ENCODE measurements around the gene COMMD4. TPM values are rescaled to one million over a fixed set of nuclear protein-coding genes. Genes with fewer than 3 reads are reported as not detected.
A peak's percentile ranks its signal among the peaks of the same experiment; 100 is the strongest.

The COMMD4 gene
- total RNA-seq, 4 donors from 2014 or later: 30.0 to 65.2 (median 50.4) TPM

DNA sequence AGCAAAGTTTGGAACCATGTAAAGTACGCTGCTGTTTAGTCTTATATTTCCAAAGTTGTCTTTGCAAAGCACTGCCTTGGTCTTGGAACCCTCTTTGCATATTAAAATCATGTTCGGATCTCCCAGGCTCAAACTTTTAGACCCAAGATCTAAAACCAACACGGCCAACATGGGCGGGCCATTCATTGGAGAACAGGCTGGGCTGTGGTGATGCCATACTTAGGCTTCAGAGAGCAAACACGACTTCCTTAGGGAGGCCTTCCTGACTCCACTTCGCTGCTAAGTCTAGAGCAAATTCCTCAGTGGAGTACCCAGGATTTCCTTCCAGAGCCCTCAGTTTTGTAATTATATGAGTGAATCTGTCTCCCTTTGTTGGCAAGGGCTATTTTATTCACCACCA, 29.0 kb downstream of the COMMD4 start:
- TF ChIP-seq POLR2A (IDR thresholded peaks at IDR 0.05): no peak
- no peak for TF ChIP-seq POLR2AphosphoS5 (IDR thresholded peaks at IDR 0.05)
- 79 to 100% methylated on average over 2 to 6 of the region's 6 CpGs for WGBS, 2 donors (ENCODE audit: low coverage in 1 of 2)
- Histone ChIP-seq H3K4me3 (no peak overlapping the region), H3K4me1 (peaks cover 0 to 27% (median 12%) of the 10 kb centered on the region in 3 donors), H3K36me3 (peaks cover 0 to 76% of the 10 kb centered on the region in 2 donors), H3K27me3 (no peaks in the 10 kb centered on the region), H3K27ac (no peak overlapping the region), H3K9me3 (no peaks in the 10 kb centered on the region)
- no peak for ATAC-seq

DNA sequence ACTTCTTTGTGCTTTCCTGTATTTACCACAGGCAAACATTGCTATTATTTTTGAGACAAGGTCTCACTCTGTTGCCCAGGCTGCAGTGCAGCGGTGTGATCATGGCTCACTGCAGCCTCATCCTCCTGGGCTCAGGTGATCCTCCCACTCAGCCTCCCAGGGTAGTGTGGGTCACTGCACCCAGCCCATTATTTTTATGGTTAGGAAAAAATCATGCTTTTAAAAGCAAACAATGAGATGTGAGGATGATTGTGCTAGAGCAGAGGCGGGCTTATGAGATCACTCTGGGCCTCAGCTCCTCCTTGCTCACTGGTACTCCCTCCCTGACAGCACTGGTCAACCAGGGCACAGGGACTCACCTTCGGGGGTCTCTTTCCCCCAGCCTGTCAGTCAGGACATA, 30.3 kb downstream of the COMMD4 start:
- WGBS, 2 donors (ENCODE audit: low coverage in 1 of 2): 71 to 100% methylated on average over 1 to 3 of the region's 3 CpGs
- Histone ChIP-seq H3K4me3 (no peak overlapping the region), H3K36me3 (peaks cover 0 to 75% of the 10 kb centered on the region in 2 donors), H3K27me3 (no peaks in the 10 kb centered on the region), H3K27ac (no peak overlapping the region), H3K9me3 (no peaks in the 10 kb centered on the region), H3K4me1 (peaks cover 0 to 28% (median 12%) of the 10 kb centered on the region in 3 donors)
- TF ChIP-seq POLR2AphosphoS5 (IDR thresholded peaks at IDR 0.05) (no peak), EP300 (IDR thresholded peaks at IDR 0.05) (no peak), POLR2A (IDR thresholded peaks at IDR 0.05) (no peak)
- TF ChIP-seq, protein P1, sequence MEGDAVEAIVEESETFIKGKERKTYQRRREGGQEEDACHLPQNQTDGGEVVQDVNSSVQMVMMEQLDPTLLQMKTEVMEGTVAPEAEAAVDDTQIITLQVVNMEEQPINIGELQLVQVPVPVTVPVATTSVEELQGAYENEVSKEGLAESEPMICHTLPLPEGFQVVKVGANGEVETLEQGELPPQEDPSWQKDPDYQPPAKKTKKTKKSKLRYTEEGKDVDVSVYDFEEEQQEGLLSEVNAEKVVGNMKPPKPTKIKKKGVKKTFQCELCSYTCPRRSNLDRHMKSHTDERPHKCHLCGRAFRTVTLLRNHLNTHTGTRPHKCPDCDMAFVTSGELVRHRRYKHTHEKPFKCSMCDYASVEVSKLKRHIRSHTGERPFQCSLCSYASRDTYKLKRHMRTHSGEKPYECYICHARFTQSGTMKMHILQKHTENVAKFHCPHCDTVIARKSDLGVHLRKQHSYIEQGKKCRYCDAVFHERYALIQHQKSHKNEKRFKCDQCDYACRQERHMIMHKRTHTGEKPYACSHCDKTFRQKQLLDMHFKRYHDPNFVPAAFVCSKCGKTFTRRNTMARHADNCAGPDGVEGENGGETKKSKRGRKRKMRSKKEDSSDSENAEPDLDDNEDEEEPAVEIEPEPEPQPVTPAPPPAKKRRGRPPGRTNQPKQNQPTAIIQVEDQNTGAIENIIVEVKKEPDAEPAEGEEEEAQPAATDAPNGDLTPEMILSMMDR (IDR thresholded peaks at IDR 0.05): no peak
- ATAC-seq: no peak

DNA sequence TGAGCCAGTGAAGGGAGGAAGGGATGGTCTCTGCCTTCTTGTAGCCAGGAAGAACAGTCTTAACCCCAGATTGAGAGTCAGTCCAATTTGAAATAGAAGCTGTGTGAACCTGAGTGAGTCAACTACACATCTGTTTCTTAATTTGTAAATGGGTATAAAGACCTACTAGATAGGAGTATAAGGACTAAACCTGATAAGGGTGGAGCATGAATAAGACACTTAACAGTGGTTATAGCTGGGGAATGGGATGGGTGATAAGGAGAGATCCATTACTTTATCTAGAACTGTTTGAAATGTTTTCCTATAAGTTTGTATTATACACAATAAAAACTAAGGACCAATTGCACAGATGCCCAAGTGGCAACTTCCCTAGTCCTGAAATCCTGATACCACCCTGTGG, 31.1 kb downstream of the COMMD4 start:
- Histone ChIP-seq H3K27me3 (no peaks in the 10 kb centered on the region), H3K4me3 (peak overlapping the region in 1 of 2 donors; percentile 93), H3K36me3 (peaks cover 0 to 75% of the 10 kb centered on the region in 2 donors), H3K9me3 (no peaks in the 10 kb centered on the region), H3K27ac (peak overlapping the region in 3 of 4 donors; percentile 97 to 100 (median 99)), H3K4me1 (peaks cover 0 to 28% (median 12%) of the 10 kb centered on the region in 3 donors)
- TF ChIP-seq EP300 (IDR thresholded peaks at IDR 0.05) (no peak), POLR2A (IDR thresholded peaks at IDR 0.05) (no peak), POLR2AphosphoS5 (IDR thresholded peaks at IDR 0.05) (no peak)
- TF ChIP-seq, protein P1 (IDR thresholded peaks at IDR 0.05): no peak
- no peak for ATAC-seq

DNA sequence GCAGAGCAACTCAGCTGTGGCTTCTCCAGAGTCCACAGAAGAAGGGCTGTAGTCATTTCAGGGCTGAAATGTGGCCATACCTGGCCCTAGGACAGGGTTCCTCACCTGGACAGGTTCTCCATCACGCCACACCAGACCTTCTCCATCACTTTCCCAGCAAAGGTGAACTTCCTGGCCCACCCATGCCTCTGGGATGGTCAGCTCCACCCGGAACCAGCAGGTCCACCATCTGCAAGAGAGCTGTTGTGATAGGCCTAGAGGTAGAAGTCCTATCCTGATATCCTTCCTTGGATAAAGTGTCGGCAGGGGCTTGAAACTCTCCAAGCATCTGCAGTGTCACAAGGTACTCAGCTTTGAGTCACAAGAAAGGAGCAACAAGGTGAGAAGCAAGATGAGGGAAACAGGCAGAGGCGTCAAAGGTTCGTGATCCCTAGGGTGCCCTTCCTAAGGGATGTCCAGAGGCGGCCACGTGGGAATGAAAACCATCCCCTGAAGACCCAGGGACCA, 31.6 kb downstream of the COMMD4 start:
- Histone ChIP-seq H3K4me1 (peaks cover 0 to 28% (median 12%) of the 10 kb centered on the region in 3 donors), H3K36me3 (peaks cover 0 to 75% of the 10 kb centered on the region in 2 donors), H3K27ac (peak overlapping the region in 3 of 4 donors; percentile 97 to 100 (median 99)), H3K9me3 (no peaks in the 10 kb centered on the region), H3K27me3 (no peaks in the 10 kb centered on the region), H3K4me3 (peak overlapping the region; percentile 93 to 95)
- no peak for ATAC-seq
- 0% methylated on average over 3 of the region's 7 CpGs; no CpG with 5 or more reads in 1 of the 2 donors for WGBS, 2 donors (ENCODE audit: low coverage in 1 of 2)
- TF ChIP-seq, protein P1 (IDR thresholded peaks at IDR 0.05): no peak
- no peak for TF ChIP-seq POLR2A (IDR thresholded peaks at IDR 0.05)

DNA sequence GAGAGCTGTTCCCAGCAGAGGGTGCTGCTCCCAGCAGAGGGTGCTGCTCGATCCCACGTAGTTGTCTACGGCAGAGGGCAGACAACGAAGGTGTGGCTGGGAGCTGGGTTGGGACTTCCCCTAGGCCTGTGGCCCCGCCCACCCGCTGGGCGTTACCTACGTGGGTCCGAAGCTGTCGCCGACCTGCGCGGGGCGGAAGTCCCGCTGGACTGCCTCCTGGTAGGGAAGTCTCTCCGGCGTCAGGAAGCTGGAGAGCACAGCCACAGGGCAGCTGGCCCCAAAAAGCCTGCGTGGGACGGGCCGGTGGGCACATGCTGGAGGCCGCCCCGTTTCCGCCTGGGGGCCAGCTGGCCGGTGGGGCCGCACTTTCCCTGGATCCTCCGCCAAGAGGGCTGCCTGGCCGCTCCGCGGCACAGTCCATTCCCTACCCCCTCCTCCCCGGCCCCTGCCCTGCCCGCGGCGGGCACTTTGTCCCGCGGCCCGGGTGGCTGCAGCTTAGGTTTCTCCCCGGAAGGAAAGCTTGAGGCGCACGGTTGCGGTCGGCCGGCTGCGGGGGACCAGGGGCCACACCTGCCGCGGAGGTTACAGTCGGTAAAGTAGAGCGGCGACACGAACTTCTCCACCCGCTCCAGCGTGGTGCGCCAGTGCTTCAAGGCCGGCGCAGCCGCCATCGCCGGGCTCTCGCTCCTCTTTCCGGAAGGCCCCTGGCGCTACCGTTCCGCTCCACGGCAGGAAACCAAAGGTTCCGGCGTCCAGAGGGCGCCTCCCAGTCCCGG, 32.2 kb downstream of the COMMD4 start, which contains the start of gene MAN2C1:
Gene MAN2C1 (minus strand): TSS at position 695 of the 776 bp plus-strand sequence. CDS start 24 bp downstream, at position 671.
- Histone ChIP-seq H3K4me3 (peak within 1 kb of the TSS; percentile 93 to 95), H3K27ac (peak within 1 kb of the TSS; percentile 97 to 100 (median 98)), H3K36me3 (peaks cover 0 to 75% of the 10 kb centered on the region in 2 donors), H3K9me3 (no peaks in the 10 kb centered on the region), H3K4me1 (peaks cover 0 to 28% (median 12%) of the 10 kb centered on the region in 3 donors), H3K27me3 (no peaks in the 10 kb centered on the region)
- peak; percentile 97 for ATAC-seq
- TF ChIP-seq EP300 (IDR thresholded peaks at IDR 0.05) (no peak), POLR2AphosphoS5 (IDR thresholded peaks at IDR 0.05) (peak; percentile 90), POLR2A (IDR thresholded peaks at IDR 0.05) (peak; percentile 86 to 90)
- TF ChIP-seq, protein P1 (IDR thresholded peaks at IDR 0.05): peak in 3 of 4 experiments; percentile 64 to 87 (median 76)
- 0% methylated on average over 22 of the region's 67 CpGs; no CpG with 5 or more reads in 1 of the 2 donors for WGBS, 2 donors (ENCODE audit: low coverage in 1 of 2)
